SHP77 (cell line): Measurements from ENCODE around the gene OBSCN.

Experiments used
- DNase-seq, 2 experiments: peaks; one replicate each; lab custom pipeline; 2025; lab: John Stamatoyannopoulos, UW

Gene OBSCN

DNA sequence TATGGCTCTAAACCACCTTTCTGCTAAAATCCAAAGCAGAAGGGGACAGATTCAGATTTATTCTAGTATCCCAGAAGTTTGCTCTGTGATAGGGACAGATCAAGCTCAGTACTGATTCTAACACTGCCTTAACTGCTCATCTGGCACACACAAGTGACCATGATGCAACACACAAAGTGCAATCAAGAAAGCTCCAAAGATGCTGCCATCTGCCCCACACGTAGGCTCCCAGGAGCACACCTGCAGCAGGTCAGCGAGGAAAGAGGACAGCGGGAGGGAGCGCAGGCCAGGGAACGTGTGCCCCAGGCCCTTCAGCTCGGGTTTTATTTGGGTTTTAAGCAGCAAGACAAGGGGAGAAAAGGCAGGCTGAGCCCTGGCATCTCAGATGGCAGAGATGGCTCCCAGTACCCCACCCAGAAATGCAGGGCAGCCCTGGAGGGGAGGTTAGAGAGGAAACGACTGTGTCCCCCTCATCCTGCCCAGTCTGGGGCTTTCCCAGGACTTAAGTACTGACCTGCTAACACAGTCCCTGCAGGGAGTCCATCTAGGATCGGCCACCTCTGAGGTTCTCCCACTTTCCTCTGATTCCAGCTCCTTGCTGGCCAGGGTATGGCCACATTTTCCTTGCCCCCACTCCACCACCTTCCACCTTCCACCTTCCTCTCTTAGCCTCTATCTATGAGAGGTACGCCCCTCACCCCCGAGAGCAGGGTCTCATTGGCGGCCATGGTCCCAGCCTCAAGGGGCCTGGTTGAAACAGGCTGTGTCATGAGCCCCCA lies 197.5 kb downstream of the OBSCN start:
- no peak for DNase-seq

DNA sequence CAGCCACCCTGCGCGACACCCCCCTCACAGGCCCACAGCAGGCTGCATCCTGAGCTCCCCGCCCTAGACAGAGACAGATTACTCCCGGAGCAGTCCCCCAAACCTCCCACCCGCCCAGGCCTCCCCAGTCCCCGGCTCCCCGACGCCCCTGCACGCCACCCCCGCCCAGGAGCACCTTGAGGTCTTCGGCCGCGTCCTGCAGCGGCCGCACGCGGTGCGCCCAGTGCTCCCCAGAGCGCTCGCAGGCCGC lies 198.1 kb downstream of the OBSCN start:
- DNase-seq, result no peak

DNA sequence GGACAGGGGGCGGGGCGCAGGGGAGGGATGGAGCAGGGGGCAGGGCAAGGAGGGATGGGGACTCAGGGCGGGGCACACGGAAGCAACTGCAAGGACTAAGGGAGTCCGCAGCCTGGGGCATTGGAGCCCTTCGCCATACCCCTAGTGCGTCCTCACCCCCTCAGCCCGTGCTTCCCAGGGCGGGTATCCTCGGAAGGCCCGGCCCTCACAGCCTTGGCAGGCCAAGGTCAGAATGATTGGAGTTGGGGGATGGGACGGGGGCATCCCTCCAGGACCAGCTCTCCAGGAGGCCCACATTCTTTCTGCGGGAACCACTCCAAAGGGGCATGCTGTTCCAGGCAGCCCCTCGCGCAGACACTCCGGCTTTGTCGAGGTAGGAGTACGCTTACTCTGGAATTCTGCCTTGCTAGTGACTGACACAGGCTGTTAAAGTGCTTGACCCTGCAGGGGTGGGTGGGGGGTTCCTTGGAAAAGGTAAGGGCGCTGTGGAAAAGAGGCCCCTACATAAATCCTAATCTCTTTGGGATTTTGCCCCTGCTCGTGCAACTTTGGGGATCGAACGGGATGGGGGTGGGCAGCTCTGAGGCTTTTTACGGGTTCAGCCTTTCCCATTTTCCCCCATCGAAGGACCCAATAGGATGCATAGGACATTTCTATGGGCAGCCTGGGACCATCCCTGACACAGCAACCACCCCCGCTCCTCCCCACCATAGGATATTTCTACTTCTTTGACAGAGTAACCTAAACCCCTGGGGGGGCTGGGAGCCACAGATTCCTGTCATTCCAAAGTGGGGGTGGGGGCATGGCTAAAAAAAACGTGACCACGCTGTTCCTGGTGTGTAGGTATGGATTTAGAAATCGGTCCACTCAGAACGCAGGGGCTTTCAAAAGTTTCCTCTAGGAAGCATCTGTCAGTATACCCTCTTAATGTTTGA lies 199.5 kb downstream of the OBSCN start:
- DNase-seq, result no peak

DNA sequence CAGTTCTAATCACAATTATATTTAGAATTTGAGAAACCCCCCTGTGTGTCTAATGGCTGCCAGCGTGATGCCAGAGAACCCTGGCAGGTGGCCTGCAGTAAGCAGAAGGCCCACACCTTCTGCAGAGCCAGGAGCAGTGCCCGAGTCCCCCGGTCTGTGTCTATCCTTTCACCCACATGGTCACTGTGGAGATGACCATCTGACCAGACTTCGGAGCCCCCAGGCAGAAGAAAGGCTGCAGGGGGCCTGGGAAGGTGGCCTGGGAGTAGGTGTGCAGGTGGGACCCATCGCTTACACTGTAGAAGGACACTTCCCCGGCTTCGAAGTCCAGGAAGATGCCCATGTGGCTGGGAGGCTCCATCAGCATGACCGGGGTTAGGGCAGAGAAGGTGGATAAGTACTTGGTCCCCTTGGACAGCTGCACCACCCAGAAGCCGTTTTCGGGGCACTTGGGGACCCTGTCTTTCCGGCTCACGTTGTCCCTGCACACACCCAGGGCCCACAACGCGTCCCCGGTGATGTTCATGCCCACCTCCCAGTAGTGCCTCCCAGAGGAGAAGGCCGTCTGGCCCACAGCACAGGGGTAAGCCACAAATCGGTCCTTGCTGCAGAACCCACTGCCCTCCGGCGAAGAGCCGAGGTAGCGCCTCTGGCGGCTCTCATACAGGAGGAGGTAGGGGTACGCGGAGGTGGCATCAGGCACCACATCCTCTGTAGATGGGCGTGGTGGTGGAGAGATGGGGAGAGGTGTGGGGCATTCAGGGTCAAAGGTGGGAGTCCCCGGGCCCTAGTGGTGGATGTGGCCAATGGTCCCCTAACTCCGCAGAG lies 200.4 kb downstream of the OBSCN start:
- DNase-seq, result no peak

DNA sequence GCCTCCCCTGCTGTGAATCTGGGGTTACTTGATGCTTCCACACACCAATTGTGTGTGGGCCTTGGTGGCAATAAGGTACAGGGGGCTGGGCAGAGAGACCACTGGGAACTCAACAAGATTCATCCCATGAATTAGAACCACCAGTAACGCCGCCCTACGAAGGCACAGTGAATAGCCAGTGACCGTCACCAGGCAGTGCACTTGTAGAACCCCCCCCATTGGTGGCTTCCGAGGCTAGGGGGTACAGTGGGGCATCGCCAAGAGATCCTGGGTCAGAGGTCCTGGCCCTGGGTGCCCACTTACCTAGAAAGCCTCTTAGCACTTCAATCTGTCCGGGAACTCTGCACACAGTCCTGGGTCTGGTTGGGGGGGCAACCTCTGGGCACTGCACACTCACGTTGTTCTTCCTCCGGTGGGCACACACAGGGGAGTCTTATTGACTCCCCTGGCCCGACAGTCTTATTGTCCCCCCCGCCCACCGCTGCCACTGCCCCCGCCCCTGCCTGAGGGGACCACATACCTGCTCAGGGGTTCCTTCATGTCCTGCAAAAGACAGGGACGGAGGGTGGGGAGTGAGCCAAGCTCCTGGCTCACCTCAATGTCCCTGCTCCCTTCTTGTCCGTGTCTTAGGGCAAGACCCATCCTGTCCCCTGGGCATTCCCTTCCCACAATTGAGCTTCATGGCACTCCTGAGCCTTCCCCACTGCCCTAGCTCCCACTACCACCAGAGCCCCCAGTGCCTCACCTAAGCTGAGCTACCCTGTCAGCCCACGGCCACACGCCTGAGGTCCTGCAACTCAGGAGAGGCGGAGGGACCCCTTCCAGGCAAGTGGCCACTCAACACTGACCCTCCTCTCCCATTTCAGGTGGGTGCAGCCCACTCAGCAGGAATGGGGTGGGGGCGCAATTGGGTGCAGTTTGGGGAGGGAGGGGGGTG lies 201.3 kb downstream of the OBSCN start:
- DNase-seq, result no peak

DNA sequence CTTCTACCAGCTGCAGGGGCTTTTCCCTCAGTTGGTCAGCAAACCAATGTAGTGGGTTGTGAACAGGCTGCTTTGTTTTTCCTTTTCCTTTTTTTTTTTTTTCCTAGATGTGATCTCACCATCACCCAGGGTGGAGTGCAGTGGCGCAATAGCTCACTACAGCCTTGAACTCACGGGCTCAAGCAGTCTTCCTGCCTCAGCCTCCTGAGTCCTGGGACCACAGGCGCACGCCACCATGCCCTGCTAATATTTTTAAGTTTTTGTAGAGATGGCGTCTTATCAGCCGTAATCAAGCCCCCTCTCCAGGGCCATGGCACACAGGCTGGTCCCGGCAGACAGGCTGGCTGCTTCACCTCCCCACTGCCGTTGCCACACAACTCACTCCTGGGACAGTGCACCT lies 202.2 kb downstream of the OBSCN start:
- no peak for DNase-seq

DNA sequence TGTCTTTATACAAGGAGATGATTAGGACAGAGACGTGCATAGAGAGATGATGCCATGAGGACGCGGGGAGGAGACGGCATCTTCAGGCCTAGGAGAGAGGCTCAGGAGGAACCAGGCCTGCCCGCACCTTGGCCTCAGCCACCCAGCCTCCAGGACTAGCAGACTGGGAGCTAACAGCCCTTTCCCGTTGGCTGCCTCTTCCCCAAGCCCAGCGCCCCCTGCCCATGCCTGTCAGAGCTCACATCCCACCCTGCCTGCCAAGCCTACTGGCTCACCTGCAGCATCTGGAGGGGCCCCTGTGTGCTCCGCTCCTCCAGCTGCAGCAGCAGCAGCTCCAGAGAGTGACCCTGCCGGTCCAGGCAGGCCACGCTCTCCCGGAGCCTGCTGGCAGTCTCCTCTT lies 202.8 kb downstream of the OBSCN start:
- no peak for DNase-seq

DNA sequence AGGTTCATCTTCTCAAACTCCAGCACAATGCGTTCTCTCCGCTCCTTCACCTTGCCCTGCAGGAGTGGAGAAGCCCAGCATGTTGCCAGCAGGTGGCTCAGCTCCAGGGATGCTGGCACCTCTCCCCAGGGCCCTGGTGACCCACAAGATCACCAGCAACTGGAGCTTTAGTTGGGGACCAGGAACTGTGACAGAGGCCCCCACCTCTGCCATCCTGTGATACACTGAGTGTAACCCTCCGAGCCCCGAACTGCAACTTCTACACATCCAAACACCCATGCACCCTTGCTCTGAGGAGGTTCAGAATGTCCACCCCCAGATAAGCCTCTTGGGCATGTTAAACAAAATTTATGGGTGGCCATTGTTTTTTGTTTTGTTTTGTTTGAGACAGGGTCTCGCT lies 203.3 kb downstream of the OBSCN start:
- no peak for DNase-seq

DNA sequence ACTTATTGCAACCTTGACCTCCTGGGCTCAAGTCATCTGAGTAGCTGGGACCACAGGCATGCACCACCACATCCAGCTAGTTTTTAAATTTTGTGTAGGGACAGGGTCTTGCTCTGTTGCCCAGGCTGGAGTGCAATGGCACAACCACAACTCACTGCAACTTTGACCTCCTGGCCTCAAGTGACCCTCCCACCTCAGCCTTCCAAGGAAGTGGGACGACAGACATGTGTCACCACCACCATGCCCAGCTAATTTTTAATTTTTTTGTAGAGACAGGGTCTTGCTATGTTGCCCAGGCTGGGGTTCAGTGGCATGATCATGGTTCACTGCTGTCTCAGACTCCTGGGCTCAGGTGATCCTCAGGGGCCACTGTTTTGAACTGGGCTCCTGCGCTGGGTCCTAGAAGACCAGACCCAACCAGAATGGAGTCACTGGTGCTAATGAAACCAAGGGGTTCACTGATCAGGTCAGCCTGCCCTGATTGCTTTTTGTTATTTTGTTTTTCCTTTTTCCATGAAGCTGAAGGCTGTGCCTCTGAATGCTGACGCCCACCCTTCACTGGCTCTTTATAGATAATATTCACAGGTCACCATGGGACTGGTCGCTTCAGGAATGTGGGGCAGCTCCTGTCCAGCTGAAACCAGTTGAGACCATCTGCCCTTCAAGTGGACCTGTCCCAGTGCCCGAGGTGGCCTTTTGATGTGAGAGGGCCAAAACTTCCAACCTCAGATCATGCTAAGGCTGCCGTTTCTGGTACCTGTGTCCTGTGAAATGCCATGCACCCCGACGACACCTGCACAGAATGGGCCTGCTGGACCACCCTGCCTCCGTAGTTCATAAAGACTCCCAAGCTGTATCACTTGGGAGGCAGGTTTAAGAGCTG lies 203.9 kb downstream of the OBSCN start:
- DNase-seq, result no peak

DNA sequence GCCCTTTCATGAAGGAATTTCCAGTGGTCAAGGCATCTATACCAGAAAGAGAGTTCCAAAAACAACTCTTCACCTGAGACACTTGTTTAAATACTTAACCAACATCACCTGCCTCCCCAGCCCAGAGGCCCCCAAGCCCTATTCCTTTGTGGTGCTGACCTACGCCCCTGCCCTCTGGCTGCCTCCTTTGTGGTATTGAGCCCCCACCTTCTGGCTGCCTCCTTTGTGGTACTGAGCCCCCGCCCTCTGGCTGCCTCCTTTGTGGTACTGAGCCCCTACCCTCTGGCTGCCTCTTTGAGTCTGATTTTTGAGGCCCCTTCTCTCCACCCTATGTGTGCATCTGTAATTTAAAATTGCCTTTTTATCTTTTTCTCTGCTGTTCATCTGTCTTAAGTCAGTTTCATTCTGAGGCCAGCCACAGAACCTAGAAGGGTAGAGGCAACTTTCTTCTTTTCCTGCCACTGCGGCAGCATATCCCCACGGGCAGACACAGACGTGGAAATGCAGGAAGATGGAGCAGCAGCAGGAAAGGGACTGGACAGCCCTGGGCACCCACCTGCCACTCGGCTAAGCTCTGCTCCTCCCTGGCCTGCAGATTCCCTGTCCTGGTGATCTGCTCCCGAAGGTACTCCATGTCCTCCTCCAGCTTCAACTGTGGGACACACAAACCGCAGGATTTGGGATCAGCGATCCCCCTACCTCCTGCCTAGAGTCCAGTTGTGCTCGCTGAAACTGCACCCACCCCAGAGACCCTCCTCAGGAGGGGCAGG lies 205.6 kb downstream of the OBSCN start:
- no peak for DNase-seq

DNA sequence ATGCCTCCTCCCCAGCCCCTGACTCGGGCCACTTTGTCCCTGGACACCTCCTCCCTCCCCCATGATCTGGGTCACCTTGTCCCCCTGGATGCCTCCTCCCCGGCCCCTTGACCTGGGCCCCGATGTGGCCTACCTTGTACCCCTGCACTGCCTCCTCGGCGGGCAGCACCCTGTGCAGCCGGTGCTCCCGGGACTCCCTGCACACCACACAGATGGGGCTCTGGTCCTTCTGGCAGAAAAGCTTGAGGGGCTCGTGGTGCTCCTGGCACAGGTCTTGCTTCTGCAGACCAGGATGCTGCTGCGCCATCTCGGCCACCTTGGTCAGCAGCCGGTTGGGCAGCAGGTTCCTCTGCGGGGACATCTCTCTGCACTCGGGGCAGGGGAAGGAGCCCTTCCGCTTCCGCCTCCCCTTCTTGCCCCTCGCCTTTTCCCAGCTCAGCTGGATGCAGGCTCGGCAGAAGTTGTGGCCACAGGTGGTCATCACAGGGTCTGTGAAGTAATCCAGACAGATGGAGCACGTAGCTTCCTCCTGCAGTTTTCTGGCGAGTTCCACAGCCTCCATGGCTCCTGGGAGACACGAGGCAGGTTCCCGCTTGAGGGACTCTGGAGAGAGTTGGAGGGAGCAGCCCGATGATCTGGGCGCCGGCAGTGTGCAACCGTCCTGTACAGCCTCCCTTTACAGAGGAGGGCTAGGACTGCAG lies 206.8 kb downstream of the OBSCN start:
- DNase-seq, result no peak

DNA sequence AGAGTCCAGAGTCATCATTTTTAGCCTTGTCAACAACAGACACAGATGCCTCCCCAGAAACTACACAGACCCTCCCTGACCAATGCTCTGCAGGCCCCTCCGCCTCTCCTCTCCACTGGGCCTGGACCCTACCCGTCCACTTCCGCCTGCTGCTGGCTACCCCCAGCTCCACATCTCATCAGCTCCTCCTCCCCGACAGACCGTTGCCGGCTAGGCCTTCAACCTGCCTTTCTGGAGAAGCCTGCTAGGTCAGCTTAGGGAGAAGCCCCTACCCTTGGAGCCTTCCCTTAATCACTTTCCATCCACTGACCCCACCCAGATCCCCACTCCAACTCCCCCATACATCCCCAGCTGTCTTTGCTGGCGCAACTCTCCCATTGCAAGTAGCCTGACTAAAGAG lies 207.4 kb downstream of the OBSCN start:
- DNase-seq, result no peak

DNA sequence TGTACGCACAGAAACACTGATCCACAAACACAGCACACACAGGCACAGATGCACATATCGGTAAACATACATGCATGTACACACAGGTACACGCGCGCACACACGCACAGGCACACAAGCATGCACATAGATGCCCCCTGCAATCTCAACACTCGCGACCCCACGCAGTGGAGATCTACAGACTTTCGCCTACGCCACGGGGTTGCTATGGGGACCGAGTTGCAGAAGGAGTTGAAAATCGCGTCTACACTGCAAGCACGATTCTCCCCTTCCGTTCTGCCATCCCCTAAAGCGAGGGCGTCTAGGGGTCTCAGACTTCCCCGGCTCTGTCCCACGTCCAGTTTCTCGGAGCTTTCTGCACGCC lies 208.0 kb downstream of the OBSCN start:
- DNase-seq, result no peak

DNA sequence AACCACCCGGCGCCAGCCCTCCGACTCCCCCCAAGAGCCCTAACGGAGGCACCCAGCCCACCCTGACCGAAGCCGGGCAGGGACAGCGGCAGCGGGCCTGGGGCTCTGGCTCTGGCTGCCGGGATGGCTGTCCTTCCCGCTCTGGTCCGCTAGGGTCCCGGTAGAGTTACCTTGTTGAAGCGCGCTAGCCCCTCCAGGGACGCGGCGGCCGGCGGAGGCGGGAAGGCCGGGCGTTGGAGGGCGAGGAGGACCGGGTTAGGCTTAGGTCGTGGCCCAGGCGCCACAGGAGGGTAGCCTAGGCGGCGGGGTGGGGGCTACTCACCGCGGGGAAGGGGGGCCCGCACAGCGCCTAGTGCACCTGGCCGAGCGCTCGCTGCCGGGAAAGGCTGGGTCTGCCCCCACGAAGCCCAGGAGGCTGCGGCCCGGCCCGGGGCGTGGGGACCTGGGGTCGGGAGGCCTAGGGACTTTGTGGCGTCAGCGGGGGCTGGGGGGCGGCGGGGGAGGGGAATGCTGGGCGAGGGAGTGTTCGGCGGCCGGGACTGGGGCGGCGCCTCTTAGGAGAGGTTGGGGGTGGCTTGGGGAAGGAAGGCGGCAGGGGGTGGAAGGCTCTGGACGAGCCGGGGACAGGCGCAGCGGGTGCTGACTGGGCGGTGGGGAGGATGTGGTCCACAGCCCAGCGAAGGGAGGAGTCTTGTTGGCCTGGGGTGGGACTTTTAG lies 208.5 kb downstream of the OBSCN start, which contains the start of gene TRIM17:
Gene TRIM17 (minus strand): TSS at position 645 of the 717 bp plus-strand sequence. CDS start 1,789 bp downstream, outside the sequence.
- DNase-seq, result no peak

DNA sequence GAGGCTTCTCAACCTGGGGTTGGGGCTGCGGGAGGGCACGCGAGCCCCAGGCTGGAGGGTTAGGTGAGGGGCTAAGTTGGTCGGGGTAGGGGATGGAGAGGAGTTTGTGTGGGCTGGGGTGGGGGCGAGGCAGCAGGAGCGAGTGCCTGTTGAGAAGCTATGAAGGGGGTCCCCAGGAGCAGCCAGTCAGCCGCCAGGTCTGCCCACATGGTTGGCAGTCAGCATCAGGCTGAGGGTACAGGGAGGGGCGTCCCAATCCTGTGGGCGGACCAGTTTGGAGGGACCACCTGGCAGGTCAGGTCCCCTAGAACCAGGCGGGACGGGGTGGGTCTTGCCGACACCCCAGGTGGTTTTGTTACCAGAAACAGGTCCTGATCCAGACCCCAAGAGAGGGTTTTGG lies 209.2 kb downstream of the OBSCN start:
- DNase-seq, result no peak

DNA sequence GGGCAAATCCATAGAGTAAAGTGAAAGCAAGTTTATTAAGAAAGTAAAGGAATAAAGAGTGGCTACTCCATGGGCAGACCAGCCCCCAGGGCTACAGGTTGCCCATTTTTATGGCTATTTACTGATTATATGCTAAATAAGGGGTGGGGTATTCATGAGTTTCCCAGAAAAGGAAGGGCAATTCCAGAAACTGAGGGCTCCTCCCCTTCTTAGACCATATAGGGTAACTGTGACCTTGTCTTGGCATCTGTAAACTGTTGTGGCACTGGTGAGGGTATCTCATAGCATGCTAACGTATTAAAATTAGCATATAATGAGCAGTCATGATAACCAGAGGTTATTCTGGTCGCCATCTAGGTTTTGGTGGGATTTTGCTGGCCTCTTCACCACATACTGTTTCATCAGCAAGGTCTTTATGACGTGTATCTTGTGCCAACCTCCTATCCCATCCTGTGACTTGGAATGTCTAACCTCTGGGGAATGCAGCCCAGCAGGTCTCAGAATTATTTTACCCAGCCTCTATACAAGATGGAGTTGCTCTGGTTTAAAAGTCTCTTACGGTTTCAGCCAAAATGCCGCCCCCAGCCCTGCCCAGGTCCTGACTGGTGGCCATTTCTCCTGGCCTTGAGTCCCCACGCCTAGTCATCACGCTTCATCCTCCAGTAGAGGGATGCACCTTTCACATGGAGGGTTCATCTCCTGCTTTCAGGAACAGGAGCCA lies 209.8 kb downstream of the OBSCN start:
- no peak for DNase-seq

DNA sequence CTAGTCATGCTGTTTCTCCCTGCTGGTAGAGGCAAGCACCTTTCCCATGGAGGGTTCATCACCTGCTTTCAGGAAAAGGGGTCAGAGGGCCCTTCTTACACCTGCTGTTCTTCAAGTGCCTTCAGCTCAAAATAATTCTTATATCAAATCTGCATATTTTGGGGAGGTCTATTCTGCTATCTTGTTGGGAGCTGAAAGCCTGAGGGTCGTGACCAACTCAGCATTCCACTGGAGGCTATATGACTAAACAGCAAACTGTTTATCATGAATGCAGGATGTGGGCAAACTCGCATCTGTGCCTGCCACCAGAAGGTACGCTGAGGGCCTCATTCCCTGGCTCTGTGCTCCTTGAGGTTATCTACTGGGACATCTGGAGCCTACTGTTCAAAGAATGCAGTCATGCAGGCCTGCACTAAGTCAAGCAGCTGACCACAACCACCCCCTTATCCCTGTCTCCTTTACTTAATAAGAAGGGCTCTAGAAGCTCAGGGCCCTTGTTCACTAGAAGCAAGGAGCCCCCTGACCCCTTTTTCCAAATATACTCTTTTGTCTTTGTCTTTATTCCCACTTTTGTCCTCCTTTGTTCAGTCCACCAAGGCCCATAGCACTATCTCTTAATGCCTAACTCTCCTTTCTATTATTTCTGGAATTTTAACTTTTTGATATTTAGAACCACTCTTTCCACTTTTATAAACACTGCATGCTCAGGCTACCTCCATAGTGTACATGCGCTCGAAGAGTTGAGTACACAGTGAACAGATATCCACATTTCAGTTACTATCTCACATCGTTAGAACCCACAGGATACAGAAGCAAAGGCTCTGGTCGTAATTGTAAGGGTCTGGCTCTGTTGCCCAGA lies 213.4 kb downstream of the OBSCN start:
- DNase-seq, result no peak
